Testis (tissue), 3 donors: ENCODE data around the gene TPSB2. TPM values are rescaled to one million over a fixed set of nuclear protein-coding genes. Genes with fewer than 3 reads are reported as not detected.
"Not testable (repeated sequence)": the region's sequence is repeated elsewhere in the genome, so short reads cannot be mapped to it uniquely, and the experiment has no call there.

Experiments used
- DNase-seq: peaks from one replicate; pipeline ENCODE4 v3.0.0-alpha.2; 2019
- H3K27ac ChIP-seq, 2 donors: fragments of 200-600 bp; sonication (generic); one replicate each; pipeline ENCODE4 v1.5.1; 2019
- H3K27me3 ChIP-seq: fragments of 200-600 bp; sonication (generic); one replicate; pipeline ENCODE4 v1.5.1; 2019
- H3K36me3 ChIP-seq: fragments of 200-600 bp; sonication (generic); one replicate; pipeline ENCODE4 v1.5.1; 2017; ENCODE audit warnings: low read depth; ENCODE audit errors: missing control alignments
- H3K4me1 ChIP-seq: fragments of 200-600 bp; sonication (generic); one replicate; pipeline ENCODE4 v1.5.1; 2019
- H3K4me3 ChIP-seq, 2 donors: fragments of 200-600 bp; sonication (generic); one replicate each; pipeline ENCODE4 v1.5.1; 2017 to 2019
- H3K9me3 ChIP-seq: fragments of 200-600 bp; sonication (generic); one replicate; pipeline ENCODE4 v1.5.1; 2017
- POLR2A ChIP-seq: fragments of 450-650 bp; IDR thresholded peaks from one replicate; pipeline ENCODE4 v1.6.1; 2017; ENCODE audit warnings: antibody characterized with exemption, mild to moderate bottlenecking, moderate library complexity
- WGBS, 2 donors: methylation state at CpG; one replicate each; pipeline ENCODE4 v1.1.5; 2018; 5-methylcytosine and 5-hydroxymethylcytosine counted together
- intact Hi-C: fragments of 100-400 bp; cut with DNase I; formaldehyde crosslinking; loops from one replicate; pipeline ENCODE4 v1.15.1; 2023; ENCODE audit warnings: low total_unique reads
- polyA plus RNA-seq: library from polyadenylated mRNA; stranded (reverse); fragments of 350-450 nt; fragmentation: Illumina TruSeq; extraction: RNeasy Lipid Tissue Mini Kit (QIAGEN cat#74804); gene quantifications from one replicate; pipeline ENCODE4 v1.2.3, GENCODE V29; 2014; ENCODE audit warnings: low read depth, low replicate concordance; ENCODE audit not compliant: insufficient read depth
- total RNA-seq, 2 donors: library from RNA; depleted of rRNA; stranded (reverse); fragments of >200 nt; gene quantifications; one replicate each; pipeline ENCODE4 v1.2.3, GENCODE V29; 2016
- TF ChIP-seq, protein P1 (sequence below), 3 experiments: fragments of 450-650 bp in 2 of 3; fragments of 200-600 bp in 1 of 3; sonication (generic) in 1 of 3; IDR thresholded peaks; one replicate each; pipeline ENCODE4 v1.5.1; 2016 to 2019; ENCODE audit warnings: antibody characterized with exemption in 3 of 3, mild to moderate bottlenecking in 2 of 3, moderate library complexity in 1 of 3

The TPSB2 gene
- total and polyA plus RNA-seq, 3 donors from 2014 or later: 10.8 to 49.5 (median 16.1) TPM

DNA sequence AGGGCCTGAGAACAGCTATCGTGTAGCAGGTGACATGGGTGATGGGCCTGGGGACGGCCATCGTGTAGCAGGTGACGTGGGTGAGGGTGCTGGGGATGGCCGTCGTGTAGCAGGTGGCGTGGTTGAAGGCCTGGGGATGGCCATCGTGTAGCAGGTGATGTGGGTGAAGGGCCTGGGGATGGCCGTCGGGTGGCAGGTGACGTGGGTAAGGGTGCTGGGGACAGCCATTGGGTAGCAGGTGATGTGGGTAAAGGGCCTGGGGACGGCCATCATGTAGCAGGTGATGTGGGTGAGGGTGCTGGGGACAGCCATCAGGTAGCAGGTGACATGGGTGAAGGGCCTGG lies 41.4 kb upstream of the TPSB2 start:
- no peaks in the 10 kb centered on the region for H3K9me3 ChIP-seq
- DNase-seq: no peak
- H3K4me3 ChIP-seq: no peak overlapping the region
- TF ChIP-seq POLR2A: no peak
- TF ChIP-seq, protein P1, sequence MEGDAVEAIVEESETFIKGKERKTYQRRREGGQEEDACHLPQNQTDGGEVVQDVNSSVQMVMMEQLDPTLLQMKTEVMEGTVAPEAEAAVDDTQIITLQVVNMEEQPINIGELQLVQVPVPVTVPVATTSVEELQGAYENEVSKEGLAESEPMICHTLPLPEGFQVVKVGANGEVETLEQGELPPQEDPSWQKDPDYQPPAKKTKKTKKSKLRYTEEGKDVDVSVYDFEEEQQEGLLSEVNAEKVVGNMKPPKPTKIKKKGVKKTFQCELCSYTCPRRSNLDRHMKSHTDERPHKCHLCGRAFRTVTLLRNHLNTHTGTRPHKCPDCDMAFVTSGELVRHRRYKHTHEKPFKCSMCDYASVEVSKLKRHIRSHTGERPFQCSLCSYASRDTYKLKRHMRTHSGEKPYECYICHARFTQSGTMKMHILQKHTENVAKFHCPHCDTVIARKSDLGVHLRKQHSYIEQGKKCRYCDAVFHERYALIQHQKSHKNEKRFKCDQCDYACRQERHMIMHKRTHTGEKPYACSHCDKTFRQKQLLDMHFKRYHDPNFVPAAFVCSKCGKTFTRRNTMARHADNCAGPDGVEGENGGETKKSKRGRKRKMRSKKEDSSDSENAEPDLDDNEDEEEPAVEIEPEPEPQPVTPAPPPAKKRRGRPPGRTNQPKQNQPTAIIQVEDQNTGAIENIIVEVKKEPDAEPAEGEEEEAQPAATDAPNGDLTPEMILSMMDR (IDR thresholded peaks at IDR 0.05): no peak
- peaks cover 4% of the 10 kb centered on the region for H3K4me1 ChIP-seq
- no peak overlapping the region for H3K27ac ChIP-seq
- no peaks in the 10 kb centered on the region for H3K27me3 ChIP-seq
- H3K36me3 ChIP-seq: no peaks in the 10 kb centered on the region
- intact Hi-C loops: no loop called here
- WGBS, 2 donors: 83 to 87% methylated on average over 12 of the region's 12 CpGs

DNA sequence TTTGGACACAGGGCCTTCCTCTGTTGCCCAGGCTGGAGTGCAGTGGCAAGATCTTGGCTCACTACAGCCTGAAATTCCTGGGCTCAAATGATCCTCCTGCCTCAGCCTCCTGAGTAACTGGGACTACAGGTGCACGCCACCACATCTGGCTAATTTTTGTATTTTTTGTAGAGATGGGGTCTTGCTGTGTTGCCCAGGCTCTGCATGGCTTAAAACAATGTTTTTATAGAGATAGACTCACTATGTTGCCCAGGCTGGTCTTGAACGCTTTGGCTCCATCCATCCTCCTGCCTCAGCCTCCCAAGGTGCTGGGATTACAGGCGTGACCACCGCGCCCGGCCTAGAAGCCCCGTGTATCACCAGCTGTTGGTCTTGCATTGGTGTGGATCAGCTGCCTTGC lies 39.4 kb upstream of the TPSB2 start:
- H3K36me3 ChIP-seq, H3K27ac ChIP-seq, H3K9me3 ChIP-seq, intact Hi-C loops, DNase-seq, H3K4me3 ChIP-seq, H3K4me1 ChIP-seq, H3K27me3 ChIP-seq: not testable (repeated sequence)
- WGBS, 2 donors: 96 to 100% methylated on average over 7 of the region's 7 CpGs

DNA sequence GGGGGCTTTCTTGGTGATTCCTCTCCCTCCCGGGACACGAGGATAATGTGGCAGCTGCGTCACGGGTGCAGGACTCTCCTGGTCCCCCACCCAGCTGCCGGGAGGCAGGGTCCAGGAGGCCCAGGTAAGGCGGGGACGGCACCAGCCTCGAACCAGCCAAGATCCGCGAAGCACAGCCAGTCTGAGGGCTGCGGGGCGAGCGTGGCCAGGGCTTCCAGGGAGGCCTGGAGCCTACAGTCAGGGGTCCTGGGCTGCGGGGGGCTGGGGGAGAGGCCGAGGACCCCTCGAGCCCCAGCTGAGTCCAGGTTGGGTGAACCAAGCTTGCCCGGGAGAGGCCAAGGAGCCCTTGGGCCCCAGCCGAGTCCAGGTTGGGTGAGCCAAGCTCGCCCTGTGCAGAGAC lies 35.8 kb upstream of the TPSB2 start:
- DNase-seq: no peak
- Histone ChIP-seq H3K27ac (no peak overlapping the region), H3K4me1 (no peaks in the 10 kb centered on the region), H3K4me3 (no peak overlapping the region), H3K27me3 (no peaks in the 10 kb centered on the region), H3K36me3 (no peaks in the 10 kb centered on the region), H3K9me3 (no peaks in the 10 kb centered on the region)
- TF ChIP-seq, protein P1 (IDR thresholded peaks at IDR 0.05): no peak
- TF ChIP-seq POLR2A: no peak
- intact Hi-C loops: no loop called here
- WGBS, 2 donors: 82 to 90% methylated on average over 13 to 16 of the region's 19 CpGs

DNA sequence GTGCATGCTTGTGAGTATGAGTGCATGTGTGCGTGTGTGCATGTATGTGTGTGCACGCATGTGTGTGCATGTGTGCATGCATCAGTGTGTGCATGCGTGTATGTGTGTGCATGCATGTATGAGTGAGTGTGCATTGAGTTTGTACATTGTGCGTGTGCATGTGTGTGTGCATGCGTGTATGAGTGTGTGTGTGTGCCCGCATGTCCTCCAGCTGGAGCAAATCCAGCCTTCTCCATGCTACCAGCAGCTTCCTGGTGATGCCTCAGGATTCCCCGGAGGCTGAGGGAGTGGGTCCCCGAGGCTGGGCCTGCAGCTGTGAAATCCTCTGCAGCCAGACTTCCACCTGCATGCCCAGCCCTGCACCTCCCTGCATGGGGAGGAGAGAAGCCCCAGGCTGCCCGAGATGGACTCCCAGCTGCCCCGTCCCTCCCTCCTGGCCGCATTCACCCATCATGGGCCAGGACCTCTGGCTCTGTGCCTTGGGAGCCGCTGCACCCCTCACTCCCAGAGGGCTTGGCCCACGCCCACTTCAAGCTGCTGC lies 35.2 kb upstream of the TPSB2 start:
- no peaks in the 10 kb centered on the region for H3K27me3 ChIP-seq
- intact Hi-C loops: no loop called here

DNA sequence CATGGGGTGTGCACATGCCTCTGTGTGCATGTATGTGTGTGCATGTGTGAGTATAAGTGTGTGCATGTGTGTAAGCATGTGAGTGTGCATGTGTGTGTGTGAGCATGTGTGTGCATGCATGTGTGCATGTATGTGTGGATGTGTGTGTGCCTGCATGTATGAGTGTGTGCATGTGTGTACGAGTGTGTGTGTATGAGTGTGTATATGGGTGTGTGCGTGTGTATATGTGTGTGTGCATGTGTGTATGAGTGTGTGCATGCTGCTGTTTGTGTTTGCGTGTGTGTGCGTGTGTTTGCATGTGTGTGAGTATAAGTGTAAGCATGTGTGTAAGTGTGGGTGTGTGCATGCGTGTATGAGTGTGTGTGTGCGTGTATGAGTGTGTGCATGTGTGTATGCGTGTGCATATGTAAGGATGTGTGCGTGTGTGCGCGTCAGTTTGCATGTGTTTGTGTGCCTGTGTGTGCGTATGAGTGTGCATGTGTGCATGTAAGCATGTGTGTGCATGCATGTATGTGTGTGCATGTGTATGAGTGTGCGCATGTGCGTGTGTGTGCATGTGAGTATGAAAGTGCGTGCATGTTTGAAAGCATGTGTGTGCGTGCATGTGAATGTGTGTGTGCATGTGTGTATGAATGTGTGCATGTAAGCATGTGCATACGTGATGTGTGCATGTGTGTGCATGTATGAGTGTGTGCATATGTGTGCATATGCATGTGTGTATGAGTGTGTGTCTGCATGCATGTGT lies 34.5 kb upstream of the TPSB2 start:
- no peaks in the 10 kb centered on the region for H3K36me3 ChIP-seq
- H3K9me3 ChIP-seq: no peaks in the 10 kb centered on the region
- no peak for DNase-seq
- no peak for TF ChIP-seq POLR2A
- TF ChIP-seq, protein P1 (IDR thresholded peaks at IDR 0.05): no peak
- intact Hi-C loops: no loop called here
- H3K4me3 ChIP-seq: no peak overlapping the region
- H3K27me3 ChIP-seq: no peaks in the 10 kb centered on the region
- H3K27ac ChIP-seq: no peak overlapping the region
- H3K4me1 ChIP-seq: no peaks in the 10 kb centered on the region
- WGBS, 2 donors: 76 to 79% methylated on average over 16 of the region's 16 CpGs

More for the DNA sequence above, 35.2 kb upstream of the TPSB2 start:
- TF ChIP-seq, protein P1 (IDR thresholded peaks at IDR 0.05): no peak
- no peak for TF ChIP-seq POLR2A
- DNase-seq: no peak
- WGBS, 2 donors: 75 to 91% methylated on average over 3 to 13 of the region's 13 CpGs
- Histone ChIP-seq H3K9me3 (no peaks in the 10 kb centered on the region), H3K27ac (no peak overlapping the region), H3K4me3 (no peak overlapping the region), H3K4me1 (no peaks in the 10 kb centered on the region), H3K36me3 (no peaks in the 10 kb centered on the region)
